GM21447 (cell line): ENCODE data around the gene GABRA4.

Experiments used
- ATAC-seq: cut with Tn5 transposase; IDR thresholded peaks from one replicate; pipeline ENCODE4 v1.9.1; 2021; ENCODE audit not compliant: unreplicated experiment

GABRA4 gene

GRCh38 chr4:46979726-46980125 is 13.7 kb downstream of the GABRA4 start:
- ATAC-seq: no peak

- ATAC-seq: no peak
Observed at GRCh38 chr4:46979283-46979682, 14.1 kb downstream of the GABRA4 start.

- no peak for ATAC-seq
Observed at GRCh38 chr4:46977245-46977644, 16.1 kb downstream of the GABRA4 start.

- no peak for ATAC-seq
Observed at GRCh38 chr4:46975812-46976553, 17.4 kb downstream of the GABRA4 start.

GRCh38 chr4:46974891-46975543 is 18.4 kb downstream of the GABRA4 start:
- no peak for ATAC-seq

- ATAC-seq: no peak
Observed at GRCh38 chr4:46968847-46969246, 24.5 kb downstream of the GABRA4 start.

- no peak for ATAC-seq
Observed at GRCh38 chr4:46967631-46968030, 25.8 kb downstream of the GABRA4 start.

- no peak for ATAC-seq
Observed at GRCh38 chr4:46958742-46959488, 34.5 kb downstream of the GABRA4 start.

GRCh38 chr4:46956451-46956850 is 36.9 kb downstream of the GABRA4 start:
- ATAC-seq: no peak

- no peak for ATAC-seq
Observed at GRCh38 chr4:46955601-46956000, 37.8 kb downstream of the GABRA4 start.

- ATAC-seq: no peak
Observed at GRCh38 chr4:46954643-46955042, 38.7 kb downstream of the GABRA4 start.

- ATAC-seq: no peak
Observed at GRCh38 chr4:46953564-46953963, 39.8 kb downstream of the GABRA4 start.

GRCh38 chr4:46952451-46952850 is 40.9 kb downstream of the GABRA4 start:
- ATAC-seq: no peak

GRCh38 chr4:46950826-46951225 is 42.6 kb downstream of the GABRA4 start:
- ATAC-seq: no peak

- no peak for ATAC-seq
Observed at GRCh38 chr4:46949822-46950221, 43.6 kb downstream of the GABRA4 start.

GRCh38 chr4:46947541-46947940 is 45.8 kb downstream of the GABRA4 start:
- ATAC-seq: no peak

- no peak for ATAC-seq
Observed at GRCh38 chr4:46946919-46947536, 46.4 kb downstream of the GABRA4 start.

- no peak for ATAC-seq
Observed at GRCh38 chr4:46945062-46945461, 48.3 kb downstream of the GABRA4 start.

- ATAC-seq: no peak
Observed at GRCh38 chr4:46944345-46944744, 49.0 kb downstream of the GABRA4 start.

GRCh38 chr4:46937493-46937892 is 55.9 kb downstream of the GABRA4 start:
- ATAC-seq: no peak

- ATAC-seq: no peak
Observed at GRCh38 chr4:46934726-46935125, 58.7 kb downstream of the GABRA4 start.

- no peak for ATAC-seq
Observed at GRCh38 chr4:46933686-46934085, 59.7 kb downstream of the GABRA4 start.
